NCI-H2227 (cell line): Measurements from ENCODE around the gene NHS.

Experiments used
- DNase-seq: peaks from one replicate; lab custom pipeline; 2025; ENCODE audit not compliant: unreplicated experiment; lab: John Stamatoyannopoulos, UW

NHS gene

DNA sequence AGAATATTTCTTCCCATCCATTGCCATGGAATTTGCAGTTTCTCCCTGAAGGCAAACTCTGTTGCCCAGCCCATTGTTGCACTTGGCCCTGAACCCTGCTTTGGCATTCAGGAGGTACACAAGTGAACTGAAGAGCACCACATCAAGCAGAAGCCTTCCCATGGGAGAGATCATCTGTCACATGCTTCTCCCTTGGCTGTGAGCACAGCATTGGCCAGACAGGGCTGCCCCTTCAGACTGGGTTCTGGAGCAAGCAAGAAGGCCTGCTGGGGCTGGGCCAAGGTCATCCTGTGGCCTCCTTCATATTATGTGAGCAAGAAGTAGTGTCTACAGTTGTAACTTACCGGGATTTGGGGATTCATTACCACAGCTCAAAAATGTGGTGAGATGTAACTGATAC, 385.0 kb downstream of the NHS start:
- DNase-seq: no peak

DNA sequence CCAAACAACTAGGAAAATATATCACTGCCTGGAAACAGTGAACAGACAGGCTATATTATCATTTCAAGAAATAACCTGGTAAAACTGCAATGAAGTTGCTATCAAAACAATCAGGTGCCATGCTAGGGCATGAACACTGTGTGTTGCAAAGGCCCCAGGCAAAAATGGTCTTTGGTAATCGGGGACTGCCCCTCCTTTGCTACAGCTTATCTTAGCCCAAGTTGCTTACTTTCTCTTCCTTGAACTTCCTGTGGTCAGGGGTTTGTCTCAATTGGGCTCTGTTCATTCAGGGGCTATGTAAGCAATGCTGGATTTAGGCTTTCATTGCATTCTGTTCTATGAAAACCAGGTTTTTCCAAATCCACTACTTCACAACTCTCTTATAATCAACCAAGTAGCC, 392.7 kb downstream of the NHS start:
- no peak for DNase-seq

- no peak for DNase-seq
These were observed 394.0 kb downstream of the NHS start for GRCh38 chrX:17768997-17769396.

GRCh38 chrX:17769701-17770269, 394.8 kb downstream of the NHS start:
- no peak for DNase-seq

DNA sequence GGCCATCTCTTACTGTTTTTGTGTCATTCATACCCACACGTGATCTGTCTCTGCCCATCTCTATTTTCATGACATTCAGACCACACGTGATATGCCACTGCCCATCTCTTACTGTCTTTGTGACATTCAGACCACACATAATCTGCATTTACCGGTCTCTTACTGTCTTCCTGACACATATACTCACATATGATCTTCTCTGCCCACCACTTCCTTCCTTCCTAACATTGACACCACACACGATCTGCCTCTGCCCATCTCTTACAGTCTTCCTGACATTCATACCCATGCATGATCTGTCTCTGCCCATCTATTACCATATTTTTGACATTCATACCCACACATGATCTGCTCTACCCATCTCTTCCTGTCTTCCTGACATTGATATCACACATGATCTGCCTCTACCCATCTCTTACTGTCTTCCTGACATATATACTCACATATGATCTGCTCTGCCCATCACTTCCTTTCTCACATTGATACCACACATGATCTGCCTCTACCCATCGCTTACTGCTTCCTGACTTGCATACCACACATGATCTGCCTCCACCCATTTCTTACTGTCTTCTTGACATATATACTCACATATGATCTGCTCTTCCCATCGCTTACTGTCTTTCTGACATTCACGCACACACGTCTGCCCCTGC, 398.3 kb downstream of the NHS start:
- no peak for DNase-seq

- DNase-seq: no peak
These were observed 399.1 kb downstream of the NHS start for GRCh38 chrX:17774053-17774452.

DNA sequence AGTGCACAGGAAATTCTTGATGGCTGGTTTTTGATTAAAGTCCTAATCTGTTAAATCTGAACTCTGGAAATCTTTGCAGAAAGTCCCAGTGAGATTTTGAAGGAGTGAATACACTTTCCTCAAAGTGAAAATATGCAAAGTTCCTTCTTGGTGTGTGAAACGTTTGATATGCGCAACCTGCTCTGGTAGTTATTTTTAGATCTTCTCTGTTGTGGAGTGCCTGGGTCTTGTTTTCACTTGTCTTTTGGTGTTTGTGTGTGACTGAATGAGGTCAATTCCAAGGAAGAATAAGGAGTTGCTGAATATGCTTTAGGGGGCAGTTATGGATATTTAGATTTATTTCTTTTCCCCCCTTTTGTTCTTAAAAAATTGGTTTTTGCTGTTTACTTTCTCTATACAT, 404.0 kb downstream of the NHS start:
- no peak for DNase-seq

- no peak for DNase-seq
These were observed 404.4 kb downstream of the NHS start for GRCh38 chrX:17779434-17779833.
